Muscle layer of duodenum (tissue), 2 donors: Measurements from ENCODE around the gene AMOTL2.

Experiments used
- H3K27ac ChIP-seq: one replicate; pipeline ENCODE4 v1.7.0; 2013; ENCODE audit warnings: mild to moderate bottlenecking, low read length
- H3K27me3 ChIP-seq: one replicate; pipeline ENCODE4 v1.7.0; 2013; ENCODE audit warnings: low read depth, mild to moderate bottlenecking, control low read depth, low read length
- H3K36me3 ChIP-seq, 2 donors: one replicate each; pipeline ENCODE4 v1.7.0; 2013; ENCODE audit warnings: low read length in 2 of 2, control low read depth in 1 of 2, mild to moderate bottlenecking in 1 of 2; ENCODE audit not compliant: insufficient read depth in 2 of 2, control insufficient read depth in 1 of 2
- H3K4me1 ChIP-seq, 2 donors: one replicate each; pipeline ENCODE4 v1.7.0; 2013; ENCODE audit warnings: low read length in 2 of 2, mild to moderate bottlenecking in 2 of 2, control low read depth in 1 of 2, moderate library complexity in 1 of 2; ENCODE audit not compliant: insufficient read depth in 2 of 2, control insufficient read depth in 1 of 2
- H3K4me3 ChIP-seq, 2 donors: one replicate each; pipeline ENCODE4 v1.7.0; 2013; ENCODE audit warnings: low read length in 2 of 2, low read depth in 1 of 2, mild to moderate bottlenecking in 1 of 2
- H3K9me3 ChIP-seq, 2 donors: one replicate each; pipeline ENCODE4 v1.7.0; 2013; ENCODE audit warnings: low read length in 2 of 2, control low read depth in 1 of 2, mild to moderate bottlenecking in 1 of 2; ENCODE audit not compliant: control insufficient read depth in 1 of 2
- donor health status: healthy.

Gene AMOTL2

DNA sequence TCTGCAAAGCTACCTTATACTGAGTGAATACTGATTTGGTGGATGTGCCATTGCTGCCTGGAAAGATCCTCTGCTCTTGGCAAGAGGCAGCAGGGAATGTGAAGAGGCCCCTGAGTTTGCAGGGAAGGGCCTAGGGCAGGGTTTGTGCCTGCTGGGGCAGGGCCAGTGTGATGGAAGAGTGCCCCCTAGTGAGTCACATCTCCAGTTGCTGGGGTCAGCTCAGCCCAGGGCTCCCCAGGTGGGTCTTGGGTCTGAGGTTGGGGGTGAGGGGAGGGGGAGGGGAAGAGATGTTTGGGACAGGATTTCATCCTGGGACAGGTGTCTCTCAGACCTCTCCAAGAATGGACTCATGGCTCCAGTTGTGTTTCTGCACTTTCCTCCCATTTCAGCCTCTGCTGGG lies 4.1 kb upstream of the AMOTL2 start:
- peaks cover 0 to 3% of the 10 kb centered on the region in 2 donors for H3K36me3 ChIP-seq
- no peaks in the 10 kb centered on the region for H3K27me3 ChIP-seq
- H3K9me3 ChIP-seq: no peaks in the 10 kb centered on the region
- no peak overlapping the region for H3K27ac ChIP-seq
- H3K4me3 ChIP-seq: no peak overlapping the region
- H3K4me1 ChIP-seq: peaks cover 8 to 22% of the 10 kb centered on the region in 2 donors

DNA sequence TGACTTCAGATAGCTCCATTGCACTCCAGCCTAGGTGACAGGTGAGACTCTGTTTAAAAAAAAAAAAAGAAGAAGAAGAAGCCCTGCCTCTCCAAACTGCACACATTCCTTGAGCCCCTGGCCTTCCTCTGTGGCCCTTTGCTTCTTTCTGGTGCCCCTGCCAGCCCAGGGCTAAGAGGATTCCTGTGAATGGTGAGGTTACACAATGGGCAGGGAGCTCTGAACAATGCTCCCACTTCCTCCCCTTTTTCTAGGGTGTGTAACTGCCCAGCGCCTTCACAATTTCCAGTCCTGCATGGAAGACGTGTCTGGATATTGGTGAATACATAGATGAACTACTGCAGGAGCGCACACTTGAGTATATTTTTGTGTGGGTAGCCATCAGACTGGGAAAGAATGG lies 3.6 kb upstream of the AMOTL2 start:
- no peak overlapping the region for H3K4me3 ChIP-seq
- H3K4me1 ChIP-seq: peaks cover 8 to 22% of the 10 kb centered on the region in 2 donors

DNA sequence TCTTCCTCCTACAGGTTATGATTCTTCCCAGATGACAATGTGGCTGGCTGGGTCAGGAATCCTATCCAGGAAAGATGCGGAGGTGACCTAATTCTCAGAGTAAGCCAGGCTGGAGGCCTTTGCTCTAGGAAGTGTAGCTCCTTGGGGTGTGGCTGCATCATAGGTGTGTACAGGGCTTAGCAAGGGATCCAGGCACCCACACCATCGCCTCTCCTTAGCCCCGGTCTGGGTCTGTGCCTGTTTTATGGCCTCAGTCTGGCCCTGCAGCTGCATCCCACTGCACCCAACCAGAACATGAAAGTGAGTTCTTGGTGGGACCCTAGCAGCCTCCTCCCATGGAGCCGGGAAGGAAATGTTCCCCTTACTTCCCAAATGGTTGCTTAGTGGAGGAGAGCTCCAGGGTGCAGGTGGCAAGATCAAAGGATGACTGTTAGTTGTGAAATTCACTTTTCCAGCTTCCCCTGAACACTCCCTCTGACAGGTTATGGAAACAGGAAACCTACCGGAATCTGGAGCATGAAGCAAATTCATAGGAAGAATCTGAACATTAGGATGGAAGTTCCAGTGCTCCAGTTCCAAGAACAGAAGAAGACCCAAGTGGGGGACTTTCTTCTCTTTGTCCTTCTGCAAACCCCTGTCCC lies 2.7 kb upstream of the AMOTL2 start:
- H3K9me3 ChIP-seq: no peaks in the 10 kb centered on the region
- peaks cover 8 to 24% of the 10 kb centered on the region in 2 donors for H3K4me1 ChIP-seq
- H3K36me3 ChIP-seq: peaks cover 0 to 5% of the 10 kb centered on the region in 2 donors
- no peak overlapping the region for H3K4me3 ChIP-seq
- H3K27ac ChIP-seq: no peak overlapping the region
- H3K27me3 ChIP-seq: no peaks in the 10 kb centered on the region

More for the DNA sequence above, 3.6 kb upstream of the AMOTL2 start:
- peaks cover 0 to 5% of the 10 kb centered on the region in 2 donors for H3K36me3 ChIP-seq
- no peaks in the 10 kb centered on the region for H3K9me3 ChIP-seq
- no peaks in the 10 kb centered on the region for H3K27me3 ChIP-seq
- no peak overlapping the region for H3K27ac ChIP-seq

DNA sequence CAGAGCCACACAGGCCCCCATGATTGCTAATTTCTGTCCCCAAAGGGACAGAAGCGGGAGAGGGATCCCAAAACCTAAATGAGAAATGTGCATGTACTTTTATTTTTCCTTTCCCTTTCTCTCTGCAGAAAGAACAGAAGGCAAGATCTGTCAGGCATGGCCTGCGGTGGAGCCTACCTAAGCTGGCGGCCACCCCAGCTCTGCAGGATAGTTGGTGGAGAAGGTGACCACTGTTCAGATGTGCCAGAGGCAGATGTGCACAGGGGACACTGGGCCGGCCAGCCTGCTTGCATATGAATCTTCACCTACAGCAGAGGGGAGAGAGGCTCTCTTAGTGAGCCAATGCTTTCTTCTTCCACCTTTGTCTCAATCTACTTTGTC lies 2.1 kb upstream of the AMOTL2 start:
- H3K27ac ChIP-seq: no peak overlapping the region
- H3K27me3 ChIP-seq: no peaks in the 10 kb centered on the region
- no peaks in the 10 kb centered on the region for H3K9me3 ChIP-seq
- no peak overlapping the region for H3K4me3 ChIP-seq
- peaks cover 8 to 28% of the 10 kb centered on the region in 2 donors for H3K4me1 ChIP-seq
- peaks cover 0 to 5% of the 10 kb centered on the region in 2 donors for H3K36me3 ChIP-seq

DNA sequence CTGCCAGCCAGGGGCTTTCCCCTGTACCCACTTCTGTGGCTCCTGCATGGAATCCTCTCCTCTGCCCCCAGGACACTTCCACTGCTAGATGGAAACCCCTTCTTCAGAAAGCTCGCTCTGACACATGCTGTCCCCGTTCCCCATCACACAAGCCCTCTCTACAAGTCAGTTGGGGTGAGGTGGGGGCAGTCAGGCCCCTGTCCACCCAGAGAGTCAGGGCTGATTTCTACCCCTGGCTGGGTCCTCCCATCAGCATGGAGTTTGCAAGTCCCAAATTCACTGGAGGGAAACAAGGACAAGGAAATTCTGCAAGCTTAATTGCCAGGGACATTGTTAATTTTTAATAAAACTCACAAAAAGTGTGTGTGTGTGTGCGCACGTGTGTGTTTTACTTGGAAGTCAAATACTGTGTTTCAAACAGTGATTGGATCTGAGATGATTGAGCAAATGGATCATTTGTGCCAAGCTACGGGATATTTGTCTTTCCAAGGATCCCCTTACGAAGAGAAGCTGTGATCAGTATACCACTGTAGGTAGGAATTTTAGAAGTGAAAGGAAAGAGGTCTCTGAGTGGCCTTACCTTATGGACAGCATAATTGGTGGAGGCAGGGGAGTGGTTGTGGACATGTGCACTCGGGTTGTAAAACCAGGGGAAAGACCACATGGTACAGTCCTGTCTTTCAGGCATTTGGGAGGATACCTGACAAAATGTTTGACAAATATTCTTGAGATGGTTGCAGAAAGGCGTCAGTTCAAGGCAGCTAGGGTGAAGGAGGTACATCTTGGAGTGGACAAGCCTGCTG lies 1.5 kb upstream of the AMOTL2 start:
- peaks cover 0 to 11% of the 10 kb centered on the region in 2 donors for H3K36me3 ChIP-seq
- peaks cover 8 to 34% of the 10 kb centered on the region in 2 donors for H3K4me1 ChIP-seq
- H3K4me3 ChIP-seq: no peak overlapping the region
- no peaks in the 10 kb centered on the region for H3K27me3 ChIP-seq
- H3K27ac ChIP-seq: peak overlapping the region; percentile 94
- no peaks in the 10 kb centered on the region for H3K9me3 ChIP-seq

DNA sequence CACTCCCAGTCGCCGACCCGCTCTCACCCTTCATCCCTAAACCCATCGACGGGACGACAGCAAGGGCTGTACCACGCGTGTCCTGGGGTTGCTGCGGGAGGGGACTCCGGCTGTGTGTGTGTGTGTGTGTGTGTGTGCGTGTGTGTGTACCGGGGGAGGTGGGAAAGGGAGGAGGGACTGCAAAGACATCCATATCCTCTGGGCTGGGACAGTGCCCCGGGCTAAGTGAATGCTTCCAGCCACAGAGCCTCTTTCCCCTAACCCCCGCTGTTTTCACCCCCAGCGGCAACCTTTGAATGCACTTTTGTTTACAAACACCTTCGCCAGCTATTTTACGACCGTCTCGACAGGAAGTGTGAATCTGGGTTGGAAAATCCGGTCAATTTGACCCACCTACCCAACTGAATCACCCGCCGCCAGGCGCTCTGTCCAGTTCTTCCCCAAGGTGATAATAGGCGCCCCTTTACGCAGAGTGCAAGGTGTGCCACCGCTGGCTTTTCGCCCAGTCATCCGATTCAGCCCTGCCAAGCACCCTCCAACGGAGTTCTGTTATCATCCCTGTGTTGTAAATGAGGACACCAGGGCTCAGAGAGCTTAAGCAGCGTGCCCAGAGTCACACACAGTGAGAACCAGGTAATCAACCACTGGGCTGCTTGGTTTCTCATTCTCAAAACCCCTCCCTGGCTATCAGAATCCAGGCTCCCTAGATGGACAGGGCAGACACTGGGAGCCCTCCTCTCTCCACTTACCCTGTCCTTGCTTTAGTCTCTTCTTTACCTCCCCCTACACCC lies 739 bp upstream of the AMOTL2 start:
- Histone ChIP-seq H3K27me3 (no peaks in the 10 kb centered on the region), H3K4me1 (peaks cover 15 to 42% of the 10 kb centered on the region in 2 donors), H3K9me3 (no peaks in the 10 kb centered on the region), H3K4me3 (peak overlapping the region; percentile 75 to 81), H3K36me3 (peaks cover 7 to 19% of the 10 kb centered on the region in 2 donors), H3K27ac (peak overlapping the region; percentile 94)

DNA sequence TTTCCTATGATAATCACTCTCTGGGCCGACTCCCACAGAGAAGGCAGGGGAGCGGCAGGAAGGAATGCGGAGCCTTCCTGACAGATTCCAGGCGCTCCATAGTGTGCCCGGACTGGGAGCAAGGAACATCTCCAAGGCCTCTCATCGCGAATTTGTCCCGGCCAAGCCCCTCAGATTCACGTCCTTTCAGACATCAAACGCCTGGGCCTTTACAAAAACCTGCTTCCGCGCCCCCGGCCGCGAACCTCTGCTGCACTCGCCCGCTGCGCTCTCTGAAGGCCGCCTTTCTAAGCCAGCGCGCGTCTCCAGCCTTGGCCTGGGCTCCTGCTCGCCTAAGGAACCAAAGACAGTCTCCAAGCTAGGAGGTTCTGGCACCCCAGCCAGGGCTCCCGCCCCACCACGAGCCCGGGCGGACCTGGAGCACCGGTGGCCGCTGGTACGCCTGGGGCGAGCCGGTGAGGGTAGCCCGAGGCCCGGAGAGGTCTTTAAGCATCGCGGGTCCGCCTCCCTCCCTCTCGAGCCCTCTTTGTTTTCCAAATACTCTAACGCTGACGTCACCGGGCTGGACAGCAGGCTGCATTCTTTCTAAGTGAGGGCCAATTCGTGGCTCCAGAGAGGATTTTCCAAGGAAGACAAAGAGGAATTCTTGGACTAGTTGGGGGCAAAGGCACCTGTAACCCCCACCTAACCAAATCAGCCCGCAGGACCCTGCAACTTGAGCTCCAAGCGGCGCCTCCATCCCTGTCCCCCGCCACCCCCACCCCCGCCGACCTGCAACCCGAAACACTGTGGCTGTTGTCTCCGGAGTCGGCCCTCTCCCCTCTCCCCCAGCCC lies 759 bp downstream of the AMOTL2 start:
- Histone ChIP-seq H3K9me3 (no peaks in the 10 kb centered on the region), H3K27me3 (no peaks in the 10 kb centered on the region), H3K36me3 (peaks cover 16 to 25% of the 10 kb centered on the region in 2 donors), H3K4me3 (peak overlapping the region; percentile 75 to 81), H3K4me1 (peaks cover 29 to 56% of the 10 kb centered on the region in 2 donors), H3K27ac (peak overlapping the region; percentile 94)

DNA sequence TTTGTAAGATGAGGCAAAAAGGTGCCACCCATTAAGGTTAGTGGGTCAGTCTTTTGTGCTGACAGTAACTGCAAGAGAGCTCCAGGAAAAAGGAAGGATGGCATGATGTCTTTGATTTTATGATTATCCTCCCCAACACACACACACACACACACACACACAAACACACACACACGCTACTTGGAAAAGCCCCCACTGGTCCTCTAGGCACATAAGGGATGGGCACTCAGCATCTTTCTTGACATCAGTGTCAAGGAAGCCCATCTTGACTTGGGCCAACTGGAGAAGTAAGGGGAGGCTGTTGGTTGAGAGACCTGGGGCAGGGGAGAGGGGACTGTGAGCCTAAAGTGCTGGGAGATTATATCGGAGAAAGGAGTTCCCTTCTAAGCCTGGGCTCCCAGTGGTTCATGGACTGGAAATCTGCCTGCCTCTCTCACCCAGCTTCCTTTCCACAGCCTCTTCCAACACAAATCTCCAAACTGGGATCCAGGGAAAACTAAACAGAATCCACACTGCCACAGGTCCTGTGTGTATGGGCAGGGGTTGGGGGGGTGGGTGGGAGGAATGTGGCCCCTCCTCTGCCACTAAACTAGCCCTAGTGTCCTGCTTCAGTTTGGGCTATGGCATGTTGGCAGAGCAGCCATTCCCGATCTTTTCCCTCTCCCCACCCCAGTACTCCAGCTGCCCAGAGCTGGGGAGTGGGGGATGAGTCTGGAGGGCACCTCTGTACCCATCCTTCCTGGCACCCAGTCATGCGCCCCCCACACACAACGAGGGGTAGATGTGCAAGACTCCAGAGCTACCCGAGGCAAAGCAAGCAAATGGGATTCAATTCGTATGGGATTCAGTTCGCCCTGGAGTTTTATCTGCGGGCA lies 1.6 kb downstream of the AMOTL2 start:
- Histone ChIP-seq H3K36me3 (peaks cover 18 to 30% of the 10 kb centered on the region in 2 donors), H3K4me1 (peaks cover 29 to 61% of the 10 kb centered on the region in 2 donors), H3K27me3 (no peaks in the 10 kb centered on the region)

DNA sequence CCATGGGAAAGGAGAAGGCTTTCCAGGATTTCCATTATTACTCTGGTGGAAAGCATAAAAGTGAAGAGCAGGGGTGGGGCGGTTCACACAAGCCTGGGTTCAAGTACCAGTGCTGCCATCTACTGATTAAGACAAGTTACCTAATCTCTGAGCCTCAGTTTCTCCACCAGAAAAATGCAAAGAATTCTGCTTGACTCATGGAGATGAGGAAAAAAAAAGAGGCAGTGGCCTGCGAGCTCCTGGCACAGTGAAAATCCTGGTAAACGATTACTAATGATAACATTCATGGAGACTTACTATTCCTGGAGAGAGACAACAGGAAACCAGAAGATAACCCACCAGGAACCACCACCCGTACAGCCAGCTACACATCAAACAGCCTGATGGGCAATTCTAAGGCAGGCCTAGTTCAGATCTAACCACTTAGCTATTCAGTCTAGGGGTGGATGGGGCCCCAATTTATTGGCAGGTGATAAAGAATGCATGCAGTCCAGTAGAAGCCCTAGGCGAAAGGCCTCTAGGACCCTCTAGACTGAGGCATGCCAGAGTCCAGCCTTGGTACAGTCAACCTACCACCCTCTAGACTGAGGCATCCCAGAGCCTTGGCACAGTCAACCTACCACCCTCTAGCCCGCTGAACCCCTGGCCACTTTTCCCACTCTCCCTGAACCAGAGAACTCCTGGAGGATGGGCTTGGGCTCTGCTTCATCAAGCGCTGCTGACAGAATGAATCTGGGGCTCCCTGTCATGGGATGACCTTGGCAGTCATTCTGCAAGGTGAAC lies 2.5 kb downstream of the AMOTL2 start:
- peak overlapping the region; percentile 94 for H3K27ac ChIP-seq
- no peaks in the 10 kb centered on the region for H3K9me3 ChIP-seq
- H3K36me3 ChIP-seq: peaks cover 23 to 37% of the 10 kb centered on the region in 2 donors
- H3K4me3 ChIP-seq: peak overlapping the region; percentile 73 to 81
- H3K27me3 ChIP-seq: no peaks in the 10 kb centered on the region
- peaks cover 29 to 70% of the 10 kb centered on the region in 2 donors for H3K4me1 ChIP-seq

More for the DNA sequence above, 1.6 kb downstream of the AMOTL2 start:
- Histone ChIP-seq H3K27ac (peak overlapping the region; percentile 94), H3K9me3 (no peaks in the 10 kb centered on the region), H3K4me3 (peak overlapping the region; percentile 75 to 81)
